ENCODE data around the gene RPS27L.

RPS27L gene

DNA sequence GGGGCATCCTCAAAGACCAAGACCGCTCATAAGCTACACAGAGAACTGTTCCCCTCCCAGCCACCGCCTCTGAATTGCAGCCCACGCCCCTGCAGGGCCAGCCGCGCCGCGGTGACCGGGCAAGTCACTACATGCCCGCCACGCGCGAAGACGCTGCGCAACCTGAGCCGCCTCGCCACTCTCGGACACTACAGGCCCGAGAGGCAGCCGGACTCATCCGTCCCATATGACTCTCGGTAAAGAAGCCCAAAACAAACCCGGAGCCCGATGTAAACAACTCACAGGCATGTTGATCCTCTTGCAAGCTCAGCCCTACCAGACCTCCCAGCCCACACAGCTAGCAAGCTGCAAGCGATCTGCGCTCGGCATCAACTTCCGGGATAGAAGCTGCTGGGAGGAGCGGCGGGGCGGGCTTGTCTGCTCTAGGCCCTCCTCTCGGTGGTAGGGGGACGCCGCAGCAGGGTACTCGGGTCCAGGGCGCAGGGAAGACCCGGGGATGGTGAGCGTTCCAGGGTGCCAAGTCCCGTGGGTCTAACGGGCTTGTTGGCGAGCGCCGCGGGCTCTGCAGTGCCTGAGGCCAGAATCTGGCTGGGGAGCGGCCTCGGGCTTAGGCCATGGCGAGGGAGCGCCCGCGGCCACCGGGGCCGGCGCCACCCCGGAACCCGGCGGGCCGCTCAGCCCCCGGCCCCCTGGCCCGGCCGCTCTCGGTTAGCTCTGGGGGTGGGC lies at the start of gene RPS27L:
Gene RPS27L (minus strand): TSS at position 360 of the 726 bp plus-strand sequence. CDS start 72 bp downstream, at position 288.
- DNase-seq = peak; percentile 50

DNA sequence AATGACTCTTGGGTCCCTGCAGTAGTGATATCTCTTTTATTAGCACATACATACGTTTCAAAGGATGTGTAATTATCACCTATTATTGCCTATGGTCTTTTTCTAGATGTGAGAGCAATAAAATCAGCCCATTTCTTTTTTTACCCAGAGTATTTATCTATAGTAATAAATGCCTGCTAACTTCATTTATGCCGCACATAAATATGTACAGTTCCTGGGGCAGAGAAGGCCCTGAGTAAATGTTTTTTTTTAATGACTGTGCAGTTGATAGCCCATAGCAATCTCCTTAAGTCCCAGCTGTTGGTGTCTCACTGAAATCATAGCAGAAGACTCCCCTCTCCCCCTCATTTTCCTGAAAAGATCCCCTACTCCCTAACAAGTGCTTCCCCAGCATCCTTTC lies 48.8 kb upstream of the RPS27L start:
- DNase-seq = no peak

DNA sequence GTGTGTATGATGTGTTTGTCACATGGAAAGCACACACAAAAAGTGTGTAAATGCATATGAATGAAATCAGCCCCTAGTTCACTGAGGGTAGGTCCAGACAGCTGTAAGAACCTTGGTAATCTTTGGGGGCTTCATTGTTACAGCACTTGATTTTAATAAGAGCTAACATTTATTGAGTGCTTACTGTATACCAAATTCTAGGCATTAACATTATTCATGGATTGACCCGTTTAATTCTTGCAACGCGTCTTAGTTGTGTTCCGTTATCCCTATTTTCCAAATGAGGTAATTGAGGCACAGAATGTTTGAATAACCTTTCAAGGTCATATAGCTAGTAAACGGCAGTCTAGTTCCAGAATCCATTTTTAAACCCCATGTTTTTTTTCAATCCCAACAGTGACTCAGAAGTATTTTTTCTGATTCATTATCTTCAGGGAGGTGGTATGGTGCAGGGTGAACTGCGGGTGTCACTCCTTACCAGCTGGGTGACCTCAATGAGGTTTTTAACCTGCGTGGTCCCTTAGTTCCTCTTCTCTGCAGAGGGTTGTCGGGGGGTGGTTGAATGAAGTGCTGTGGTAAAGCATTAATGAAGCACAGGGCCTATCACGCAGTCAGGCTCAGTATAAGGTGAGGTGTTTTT lies 46.3 kb upstream of the RPS27L start:
- DNase-seq = no peak

DNA sequence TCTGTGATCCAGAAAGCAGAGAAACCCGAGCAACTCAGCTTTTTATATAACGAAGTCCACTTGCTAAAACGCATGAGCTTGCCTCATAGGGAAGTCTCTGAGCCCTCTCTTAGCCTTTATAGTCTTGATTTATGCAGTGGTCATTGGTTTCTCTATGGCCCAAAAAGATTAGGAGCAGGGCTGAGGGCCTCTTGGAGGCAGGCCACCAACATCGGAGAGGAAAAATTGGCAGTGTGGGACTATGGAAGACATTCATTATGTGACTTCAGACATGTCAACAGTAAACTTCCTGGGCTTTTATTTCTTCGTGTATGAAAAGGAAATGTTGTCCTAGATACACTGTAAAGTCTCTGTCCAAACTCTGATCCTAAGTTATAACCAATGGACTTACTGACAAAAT lies 45.6 kb upstream of the RPS27L start:
- no peak for DNase-seq

DNA sequence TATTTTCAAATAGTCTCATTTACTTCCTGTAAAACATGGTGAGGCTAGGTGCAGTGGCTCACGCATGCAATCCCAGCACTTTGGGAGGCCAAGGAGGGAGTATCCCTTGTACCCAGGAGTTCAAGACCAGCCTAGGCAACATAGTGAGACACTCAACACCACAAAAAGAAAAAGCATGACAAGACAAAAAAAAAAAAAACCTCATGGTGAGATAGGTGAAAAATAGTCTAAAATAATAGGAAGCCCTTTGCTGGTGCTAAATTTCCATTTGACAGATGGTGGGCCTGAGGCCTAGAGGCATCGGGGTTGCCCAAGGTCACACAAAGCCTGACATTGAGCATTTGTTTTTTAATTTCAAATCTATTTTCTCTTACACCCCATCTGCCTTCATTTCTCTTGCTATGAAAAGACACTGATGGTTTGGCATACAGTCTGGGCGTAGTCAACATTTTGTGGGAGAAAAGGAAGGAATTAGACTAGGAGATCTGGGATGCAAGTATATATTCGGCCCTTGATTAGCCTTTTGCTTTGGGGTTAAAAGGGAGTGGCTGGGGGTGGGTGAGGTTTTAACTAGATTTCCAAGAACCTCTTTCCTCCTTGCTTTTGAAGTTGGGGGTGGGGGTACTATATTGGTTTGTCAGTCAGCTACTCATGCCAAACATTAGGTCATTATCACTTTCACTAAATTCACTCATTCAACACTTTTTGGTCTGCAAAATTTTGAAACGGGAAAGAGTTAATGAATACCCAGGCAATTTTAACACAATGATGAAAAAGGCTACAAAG lies 43.4 kb upstream of the RPS27L start:
- DNase-seq = no peak

DNA sequence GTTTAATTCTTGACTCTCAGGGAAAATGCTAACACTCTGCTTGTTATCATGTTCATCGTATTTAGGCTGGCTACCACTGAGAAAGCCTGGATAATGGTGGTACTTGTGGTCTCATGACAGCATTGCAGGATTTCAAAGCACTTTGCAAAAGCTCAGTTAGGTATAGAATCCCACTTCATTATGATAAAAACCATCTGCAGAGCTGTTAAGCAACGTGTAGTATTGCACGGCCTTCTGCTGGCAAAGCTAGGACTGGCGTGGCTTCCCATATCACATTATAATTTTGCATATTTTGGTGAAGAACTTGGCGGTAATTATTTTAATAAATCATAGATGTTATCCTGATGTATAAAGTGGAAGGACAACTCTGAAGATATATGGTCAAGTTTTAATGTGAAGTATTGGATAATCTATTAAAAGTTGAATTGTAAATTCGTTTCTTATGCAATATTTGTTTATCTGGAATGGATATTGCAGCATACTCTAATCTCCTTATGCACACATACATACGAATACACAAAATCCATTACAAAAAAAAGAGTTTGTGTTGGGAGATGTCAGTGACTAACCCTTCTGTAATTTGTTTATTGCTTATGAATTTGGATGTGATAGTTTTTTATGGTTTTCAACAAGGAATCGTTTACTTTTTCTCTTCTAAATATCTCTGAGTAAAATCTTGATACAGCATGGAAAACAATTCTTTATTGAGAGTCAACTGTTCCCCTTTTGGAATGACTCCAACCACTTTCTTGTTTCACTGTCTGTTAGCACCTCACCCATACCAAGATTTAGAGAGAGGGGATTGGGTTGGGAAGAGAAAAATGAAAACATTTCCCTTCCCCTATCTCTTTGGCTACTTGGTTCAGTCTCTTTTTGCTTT lies 41.3 kb upstream of the RPS27L start:
- DNase-seq = no peak

DNA sequence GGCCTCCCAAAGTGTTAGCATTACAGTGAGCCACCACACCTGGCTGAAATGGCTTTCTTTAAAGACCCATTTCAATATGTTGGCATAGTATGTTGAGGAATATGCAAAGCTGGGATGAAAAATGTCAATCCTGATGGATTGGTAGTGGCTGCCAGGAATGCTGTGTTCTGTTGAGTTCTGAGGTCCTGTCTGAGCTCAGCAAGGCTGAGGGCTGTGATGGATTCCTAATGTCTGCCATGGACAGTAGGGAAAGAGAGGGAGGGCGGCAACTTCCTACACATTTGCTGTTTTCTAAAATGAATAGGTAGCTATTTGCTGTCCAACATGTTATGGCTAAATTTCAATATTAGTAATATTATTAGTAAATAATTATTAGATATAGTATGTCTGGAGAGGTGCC lies 40.3 kb upstream of the RPS27L start:
- DNase-seq = no peak

DNA sequence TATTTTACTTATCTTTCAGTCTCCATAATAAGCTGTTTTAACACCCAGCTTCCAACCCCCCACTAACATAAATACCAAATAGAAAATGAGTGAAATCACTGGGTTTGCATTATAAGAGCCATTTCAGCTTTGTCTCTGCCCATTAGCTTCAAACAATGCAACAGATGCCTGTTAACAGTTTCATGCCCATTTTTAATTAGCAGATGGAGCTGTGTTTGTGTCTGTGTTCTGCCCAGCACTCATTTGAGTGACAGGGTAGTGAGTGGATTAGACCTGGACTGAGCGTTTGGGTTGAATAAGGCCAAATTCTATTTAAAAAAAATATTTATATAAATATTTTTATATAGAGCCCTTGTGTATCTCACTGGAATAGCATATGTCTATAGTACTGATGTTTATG lies 39.6 kb upstream of the RPS27L start:
- no peak for DNase-seq

DNA sequence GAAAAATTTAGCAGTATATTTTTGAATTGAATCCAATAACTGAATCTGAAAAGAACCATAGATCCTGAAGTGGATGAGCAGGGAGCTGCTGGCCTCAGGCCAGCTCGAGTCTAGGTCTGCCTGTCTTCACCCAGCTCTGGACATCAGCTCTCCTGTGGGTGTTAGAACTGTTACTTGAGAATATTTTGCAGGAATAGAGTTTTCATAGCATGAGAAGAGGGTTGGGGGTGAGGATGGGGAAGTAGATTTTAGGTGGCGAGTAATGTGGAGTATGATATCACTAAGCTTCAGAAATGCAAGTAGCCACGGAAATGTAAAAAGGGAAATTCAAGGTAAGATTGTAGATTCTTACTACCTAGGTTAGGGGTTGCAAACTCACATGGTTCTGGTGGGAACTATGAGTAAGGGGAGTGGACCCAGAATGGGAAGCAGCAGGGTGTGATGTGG lies 38.3 kb upstream of the RPS27L start:
- DNase-seq = no peak

DNA sequence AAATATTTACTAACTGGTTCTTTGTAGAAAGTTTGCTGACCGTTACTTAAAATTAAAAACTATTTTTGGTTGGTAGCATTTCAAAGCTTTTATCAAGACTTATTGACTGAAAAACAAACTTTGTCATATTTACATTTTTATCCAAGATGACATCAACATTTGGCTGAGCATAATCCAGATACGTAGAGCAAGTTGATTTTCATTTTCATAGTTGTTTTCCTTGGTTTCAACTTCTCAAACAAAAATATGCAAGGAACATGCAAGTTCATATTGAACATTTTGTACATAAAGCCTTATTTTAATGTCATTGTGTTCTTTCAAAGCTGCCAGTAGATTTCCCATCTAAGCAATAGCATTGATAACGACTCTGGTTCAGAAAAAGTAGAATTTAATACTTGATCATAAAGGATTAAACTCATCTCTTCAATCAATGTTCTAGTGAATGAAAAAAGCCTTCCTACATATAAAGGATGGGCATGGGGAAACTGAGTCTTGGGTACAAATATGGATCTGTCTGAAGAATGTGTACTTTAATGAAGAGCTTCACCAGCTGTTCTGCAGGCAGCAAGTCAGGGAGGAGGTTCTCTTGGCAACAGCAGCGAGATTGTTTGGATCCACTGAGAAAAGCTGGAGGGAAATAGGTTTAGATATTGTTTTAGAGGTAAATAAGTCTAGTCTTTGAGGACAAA lies 37.7 kb upstream of the RPS27L start:
- DNase-seq = no peak

DNA sequence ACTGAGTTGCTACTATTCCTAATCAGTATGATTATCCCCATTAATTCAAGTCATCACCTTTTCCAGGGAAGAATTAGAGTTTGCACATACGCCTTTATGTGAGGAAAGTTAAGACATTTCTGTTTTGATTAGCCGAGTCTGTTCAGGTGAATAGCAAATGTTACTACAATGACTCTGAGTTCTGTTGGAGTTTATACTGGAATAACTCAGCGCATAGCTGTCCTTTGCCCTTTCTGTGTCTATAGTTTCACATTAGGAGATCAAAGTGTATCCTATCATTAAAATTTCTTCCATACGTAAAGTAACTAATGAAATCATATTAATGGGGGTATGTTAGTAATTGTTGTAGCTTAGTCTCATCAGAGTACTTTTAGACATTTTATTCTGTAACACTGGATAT lies 37.0 kb upstream of the RPS27L start:
- DNase-seq = no peak

DNA sequence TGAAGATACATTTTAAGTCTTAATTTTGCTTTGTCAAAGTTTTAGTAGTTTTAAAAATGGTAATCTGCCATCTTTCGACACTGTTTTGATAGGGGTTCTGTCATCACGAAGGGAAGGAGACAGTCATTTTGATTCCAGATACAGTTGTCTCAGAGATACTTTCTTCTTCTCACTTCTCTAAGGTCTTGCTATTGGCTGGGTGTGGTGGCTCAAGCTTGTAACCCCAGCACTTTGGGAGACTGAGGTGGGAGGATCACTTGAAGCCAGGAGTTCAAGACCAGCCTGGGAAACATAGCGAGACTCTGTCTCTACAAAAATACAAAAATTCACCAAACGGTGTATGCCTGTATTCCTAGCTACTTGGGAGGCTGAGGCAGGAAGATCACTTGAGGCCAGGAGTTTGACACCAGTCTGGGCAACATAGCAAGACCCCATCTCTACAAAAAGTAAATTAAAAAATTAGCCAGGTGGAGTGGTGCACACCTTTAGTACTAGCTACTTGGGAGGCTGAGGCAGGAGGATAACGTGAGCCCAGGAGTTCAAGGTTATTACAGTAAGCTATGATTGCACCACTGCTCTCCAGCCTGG lies 35.4 kb upstream of the RPS27L start:
- DNase-seq = no peak

DNA sequence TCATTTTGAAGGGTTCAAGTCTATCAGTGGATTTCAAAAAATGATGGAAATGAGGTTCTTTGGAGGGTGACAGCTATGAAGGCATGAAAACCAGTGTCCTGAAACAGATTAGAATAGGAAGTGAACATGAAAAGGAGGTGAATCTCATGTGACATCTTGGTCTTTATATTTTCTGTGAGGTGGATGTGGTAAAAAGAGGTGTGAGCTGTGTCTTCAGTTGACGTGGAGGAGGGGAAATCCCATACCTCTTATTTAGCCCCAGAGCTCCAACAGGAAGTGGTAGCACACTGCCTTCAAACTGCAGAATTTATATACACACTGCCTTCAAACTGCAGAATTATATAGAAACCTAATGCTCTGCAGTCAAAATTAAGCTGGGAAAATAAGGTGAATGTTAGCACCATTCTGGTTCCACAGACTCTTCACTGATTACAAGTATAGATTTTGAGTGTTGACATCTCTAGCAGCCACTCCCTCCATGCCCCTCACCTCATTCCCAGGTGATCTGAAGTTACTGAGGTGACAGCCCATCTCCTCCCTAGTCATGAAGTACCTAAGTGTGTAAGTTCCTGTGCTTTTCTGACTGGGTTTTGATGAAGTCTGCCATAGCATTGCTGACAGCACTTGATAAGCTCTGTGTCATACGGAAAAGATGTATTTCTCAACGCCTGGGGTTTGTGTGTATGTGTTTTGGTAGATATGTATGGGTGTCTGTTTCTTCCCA lies 34.8 kb upstream of the RPS27L start:
- DNase-seq = no peak

DNA sequence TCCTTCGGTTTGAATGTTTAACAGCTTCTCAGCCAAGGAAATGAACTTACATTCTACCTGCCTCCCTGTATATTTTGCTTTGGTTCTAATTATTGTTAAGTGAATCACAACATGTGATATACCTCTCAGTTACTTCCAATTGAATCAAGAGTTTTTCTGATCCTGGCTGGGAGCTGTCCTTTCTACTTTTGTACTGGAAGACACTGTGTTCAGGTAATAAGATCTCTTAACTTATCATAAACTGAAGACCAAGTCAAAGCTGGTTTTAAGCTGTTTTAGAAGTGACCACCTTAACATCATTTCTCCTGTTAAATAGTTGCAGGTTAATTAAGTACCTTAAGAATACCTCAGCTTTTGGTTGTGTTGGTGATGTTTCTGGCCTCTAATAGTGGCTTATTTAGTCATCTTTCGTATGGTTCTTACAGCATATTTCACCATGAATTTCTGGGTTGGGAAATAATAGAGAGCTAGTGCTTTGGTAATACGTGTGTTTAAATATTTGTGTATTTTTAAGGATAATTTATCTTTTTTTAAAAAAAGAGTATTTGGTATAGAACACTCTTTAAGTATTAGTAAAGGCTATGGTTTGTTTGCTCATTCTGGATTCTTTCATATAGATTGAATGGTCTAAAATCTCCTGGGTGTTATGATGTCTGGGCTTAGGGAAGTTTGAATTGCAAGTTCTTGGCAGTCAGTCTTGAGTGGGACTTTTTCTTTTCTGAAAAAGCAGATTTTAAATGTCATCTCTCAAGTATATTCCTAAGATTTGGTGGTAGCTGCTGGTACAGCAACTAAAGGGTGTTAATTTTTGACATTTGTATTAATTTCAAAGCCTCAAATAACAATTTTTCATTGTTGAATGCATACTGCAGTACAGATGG lies 33.7 kb upstream of the RPS27L start:
- DNase-seq = no peak

DNA sequence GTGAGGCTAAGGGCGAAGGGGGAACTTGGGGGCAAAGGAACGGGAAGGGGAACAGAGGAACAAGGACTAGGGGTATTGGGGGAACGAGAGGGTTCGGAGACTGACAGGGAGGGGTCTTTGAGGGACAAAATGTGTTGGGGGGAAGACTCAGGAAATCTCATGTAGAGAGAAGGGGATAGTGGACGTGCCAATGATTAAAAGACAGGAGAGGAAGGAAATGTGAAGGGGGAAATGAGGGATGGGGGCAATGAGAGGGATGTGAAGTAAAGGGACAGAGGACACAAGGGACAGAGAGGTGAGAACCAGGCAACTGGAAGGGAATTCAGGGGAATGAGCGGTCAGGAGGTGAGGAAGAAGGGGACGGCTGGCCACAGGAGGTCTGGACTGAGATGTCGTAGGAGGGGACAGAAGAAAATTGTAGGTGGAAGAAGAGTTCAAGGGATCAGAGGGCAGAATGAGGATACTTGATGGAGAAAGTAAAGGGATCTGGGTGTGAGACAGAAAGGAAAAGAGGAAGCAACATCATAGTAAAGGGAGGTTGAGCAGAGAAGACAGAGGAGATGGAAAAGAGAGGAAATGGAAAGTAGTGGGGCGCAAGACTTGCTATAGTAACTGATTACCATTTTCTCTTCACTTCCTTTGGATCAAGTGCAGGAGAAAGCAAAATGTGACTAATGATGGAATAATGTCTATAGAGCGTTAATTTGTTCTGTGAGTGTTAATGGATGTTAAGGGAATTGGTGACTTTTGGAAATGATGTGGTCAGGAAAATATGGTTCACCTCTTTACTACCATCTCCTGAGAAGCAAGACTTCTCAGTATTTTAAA lies 32.9 kb upstream of the RPS27L start:
- DNase-seq = peak; percentile 37

DNA sequence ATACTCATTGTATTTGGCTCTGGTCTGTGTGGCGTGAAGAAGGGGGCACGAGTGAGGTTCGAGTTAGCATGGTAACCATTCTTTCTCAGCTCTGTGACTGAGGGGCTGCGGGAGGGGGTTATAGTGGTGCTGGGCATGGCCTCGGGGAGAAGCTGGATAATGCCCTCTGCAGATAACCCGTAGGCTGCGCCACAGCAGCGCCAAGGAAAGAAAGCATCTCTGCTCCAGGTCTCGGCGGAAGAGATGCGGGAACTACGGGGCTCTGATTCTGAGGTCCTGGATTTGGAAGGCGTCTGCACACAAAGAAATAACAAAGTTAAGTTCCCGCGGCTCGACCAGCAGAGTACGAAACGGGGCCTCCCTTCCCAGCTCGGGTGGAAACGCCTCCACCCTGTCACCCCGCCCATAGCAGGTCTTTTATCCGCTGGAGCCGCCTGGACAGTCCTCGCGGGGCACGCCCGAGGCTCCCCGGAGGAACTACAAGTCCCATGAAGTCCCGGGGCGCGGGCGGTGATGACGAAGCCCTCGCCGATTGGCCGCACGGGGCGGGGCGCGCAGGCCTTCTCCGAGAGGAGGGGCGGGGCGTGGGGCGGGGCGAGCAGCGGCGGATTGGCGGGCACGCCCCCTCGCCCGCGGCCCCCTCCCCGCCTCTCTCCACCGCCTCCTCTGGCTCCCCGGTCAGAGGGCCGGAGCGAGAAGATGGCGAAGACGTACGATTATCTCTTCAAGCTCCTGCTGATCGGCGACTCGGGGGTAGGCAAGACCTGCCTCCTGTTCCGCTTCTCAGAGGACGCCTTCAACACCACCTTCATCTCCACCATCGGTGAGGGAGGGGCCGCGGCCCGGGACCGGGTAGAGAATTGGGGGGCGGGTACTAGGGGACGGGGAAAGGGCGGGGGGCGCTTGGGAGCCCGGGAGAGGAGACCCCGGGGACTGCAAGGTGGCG lies 31.9 kb upstream of the RPS27L start, which contains the start of gene RAB8B:
Gene RAB8B (plus strand): TSS at position 681 of the 946 bp plus-strand sequence. CDS start 19 bp downstream, at position 700.
- no peak for DNase-seq

DNA sequence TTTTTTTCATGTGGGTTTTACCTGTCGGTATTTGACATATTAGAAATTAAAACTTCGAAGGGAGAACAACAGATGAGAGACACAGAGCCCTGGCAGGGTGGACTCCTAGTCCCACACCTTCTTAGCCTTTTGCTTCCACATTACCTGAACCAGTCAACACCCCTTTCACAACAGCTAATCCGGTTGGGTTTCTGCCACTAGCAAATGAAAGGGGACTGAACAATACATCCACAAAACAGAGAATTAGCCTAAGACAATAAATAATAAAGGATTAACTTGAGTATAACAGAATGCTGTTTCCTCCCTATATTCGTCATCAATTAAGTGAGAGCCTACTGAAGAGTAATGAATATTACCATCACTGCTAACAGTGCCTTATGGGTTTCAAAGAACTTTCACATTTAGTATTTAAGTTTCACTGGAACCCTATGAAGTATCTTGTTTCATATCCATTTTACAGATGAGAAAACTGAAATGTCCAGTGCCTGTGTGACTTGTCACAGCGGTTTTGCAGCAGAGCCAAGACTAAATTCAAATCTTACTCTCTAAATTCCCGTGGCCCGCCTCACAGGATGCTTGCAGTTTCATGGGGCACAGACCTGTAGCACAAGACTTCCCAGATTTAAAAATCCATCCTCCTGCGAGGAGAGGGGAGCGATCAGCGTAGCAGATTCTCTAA lies 31.1 kb upstream of the RPS27L start:
- no peak for DNase-seq
